ENCODE results near the gene HPS4.

- no peak for TF ChIP-seq POLR2A (IDR thresholded peaks at IDR 0.05; ENCODE audit: low read length)
- TF ChIP-seq GATA1 (IDR thresholded peaks at IDR 0.05; ENCODE audit: low read depth, low read length), result no peak
Measured at GRCh38 chr22:26525946-26526564, 42.5 kb upstream of the HPS4 start.

Measured in erythroblast (primary cell).